Astrocyte of the spinal cord (primary cell): ENCODE data around the gene LRRK1.

Experiments used
- DNase-seq: peaks from one replicate; pipeline ENCODE4 v3.0.0; 2011; ENCODE audit warnings: low read depth, low spot score
- H3K4me3 ChIP-seq: 2 replicates; pipeline ENCODE4 v1.5.1; 2011; ENCODE audit warnings: low read depth, mild to moderate bottlenecking, low read length, moderate library complexity
- in situ Hi-C: cut with HindIII; loops from 2 replicates; pipeline ENCODE4 v1.10.0; 2017; ENCODE audit warnings: low sequenced_read_pairs
- TF ChIP-seq, protein P1 (sequence below): IDR thresholded peaks from 2 replicates; pipeline ENCODE4 v1.5.1; 2012; ENCODE audit warnings: low read depth, mild to moderate bottlenecking, low read length, inconsistent platforms

Gene LRRK1

DNA sequence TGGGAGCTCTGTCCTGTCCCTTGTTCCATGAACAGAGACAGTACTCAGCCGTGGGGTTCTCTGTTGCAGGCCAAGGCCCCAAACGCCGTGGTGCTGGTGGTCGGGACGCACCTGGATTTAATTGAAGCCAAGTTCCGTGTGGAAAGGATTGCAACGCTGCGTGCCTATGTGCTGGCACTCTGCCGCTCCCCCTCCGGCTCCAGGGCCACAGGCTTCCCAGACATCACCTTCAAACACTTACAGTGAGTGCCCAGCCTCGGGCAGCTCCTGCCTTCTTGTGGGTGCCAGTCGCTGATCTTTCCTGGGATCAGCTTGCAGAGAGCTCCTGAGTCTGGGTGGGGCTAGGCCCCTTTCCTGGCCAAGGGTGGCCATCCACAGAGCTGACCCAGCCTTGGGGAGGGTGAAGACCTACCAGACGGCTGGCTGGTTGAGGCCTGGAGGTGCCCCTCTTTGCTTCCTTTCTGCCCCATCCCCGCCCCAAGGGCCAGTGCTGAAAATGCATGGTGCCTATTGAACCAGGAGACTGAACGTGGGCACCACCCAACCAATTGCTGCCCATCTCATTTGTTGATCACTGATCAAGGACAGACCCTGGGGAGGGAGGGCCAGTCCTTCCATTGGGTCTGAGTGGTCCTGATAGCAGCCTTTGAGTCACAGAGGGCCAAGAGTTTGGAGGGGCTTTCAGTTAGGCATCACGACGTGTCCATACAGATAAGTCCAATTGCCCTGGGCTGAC is 106.9 kb downstream of the LRRK1 start:
- in situ Hi-C loops, result no loop called here
- H3K4me3 ChIP-seq, result no peak overlapping the region
- TF ChIP-seq, protein P1, sequence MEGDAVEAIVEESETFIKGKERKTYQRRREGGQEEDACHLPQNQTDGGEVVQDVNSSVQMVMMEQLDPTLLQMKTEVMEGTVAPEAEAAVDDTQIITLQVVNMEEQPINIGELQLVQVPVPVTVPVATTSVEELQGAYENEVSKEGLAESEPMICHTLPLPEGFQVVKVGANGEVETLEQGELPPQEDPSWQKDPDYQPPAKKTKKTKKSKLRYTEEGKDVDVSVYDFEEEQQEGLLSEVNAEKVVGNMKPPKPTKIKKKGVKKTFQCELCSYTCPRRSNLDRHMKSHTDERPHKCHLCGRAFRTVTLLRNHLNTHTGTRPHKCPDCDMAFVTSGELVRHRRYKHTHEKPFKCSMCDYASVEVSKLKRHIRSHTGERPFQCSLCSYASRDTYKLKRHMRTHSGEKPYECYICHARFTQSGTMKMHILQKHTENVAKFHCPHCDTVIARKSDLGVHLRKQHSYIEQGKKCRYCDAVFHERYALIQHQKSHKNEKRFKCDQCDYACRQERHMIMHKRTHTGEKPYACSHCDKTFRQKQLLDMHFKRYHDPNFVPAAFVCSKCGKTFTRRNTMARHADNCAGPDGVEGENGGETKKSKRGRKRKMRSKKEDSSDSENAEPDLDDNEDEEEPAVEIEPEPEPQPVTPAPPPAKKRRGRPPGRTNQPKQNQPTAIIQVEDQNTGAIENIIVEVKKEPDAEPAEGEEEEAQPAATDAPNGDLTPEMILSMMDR, result no peak
- no peak for DNase-seq

DNA sequence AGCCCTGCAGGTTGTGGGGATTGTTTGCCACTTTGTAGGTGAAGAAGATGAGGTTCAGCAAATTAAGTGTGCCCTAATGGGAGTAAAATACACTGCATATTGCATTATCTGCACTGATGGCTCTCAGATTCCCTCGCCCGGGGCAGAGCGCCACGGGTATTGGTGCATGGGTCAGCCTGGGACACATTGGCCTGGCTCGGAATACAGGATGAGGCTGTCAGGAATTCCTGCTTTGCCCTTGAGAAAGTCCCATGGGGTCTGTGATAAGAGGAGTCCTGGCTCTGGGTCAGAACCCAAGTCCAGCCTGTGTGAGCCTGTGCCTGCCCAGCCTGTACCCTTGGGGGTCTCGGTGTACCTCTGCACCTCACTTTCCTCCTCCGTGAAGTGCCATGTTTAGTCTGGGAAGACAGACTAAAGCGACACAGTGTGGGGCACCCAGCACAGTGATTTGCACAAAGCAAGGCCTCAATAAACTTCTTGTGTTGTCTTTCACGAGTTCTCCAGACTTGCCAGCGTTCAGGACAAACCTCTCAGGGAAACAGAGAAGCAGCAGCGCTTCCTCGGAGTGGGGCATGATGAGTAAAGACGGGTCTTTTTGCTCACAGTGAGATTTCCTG is 107.6 kb downstream of the LRRK1 start:
- TF ChIP-seq, protein P1, result no peak
- no peak overlapping the region for H3K4me3 ChIP-seq
- no peak for DNase-seq
- in situ Hi-C loops, result no loop called here

DNA sequence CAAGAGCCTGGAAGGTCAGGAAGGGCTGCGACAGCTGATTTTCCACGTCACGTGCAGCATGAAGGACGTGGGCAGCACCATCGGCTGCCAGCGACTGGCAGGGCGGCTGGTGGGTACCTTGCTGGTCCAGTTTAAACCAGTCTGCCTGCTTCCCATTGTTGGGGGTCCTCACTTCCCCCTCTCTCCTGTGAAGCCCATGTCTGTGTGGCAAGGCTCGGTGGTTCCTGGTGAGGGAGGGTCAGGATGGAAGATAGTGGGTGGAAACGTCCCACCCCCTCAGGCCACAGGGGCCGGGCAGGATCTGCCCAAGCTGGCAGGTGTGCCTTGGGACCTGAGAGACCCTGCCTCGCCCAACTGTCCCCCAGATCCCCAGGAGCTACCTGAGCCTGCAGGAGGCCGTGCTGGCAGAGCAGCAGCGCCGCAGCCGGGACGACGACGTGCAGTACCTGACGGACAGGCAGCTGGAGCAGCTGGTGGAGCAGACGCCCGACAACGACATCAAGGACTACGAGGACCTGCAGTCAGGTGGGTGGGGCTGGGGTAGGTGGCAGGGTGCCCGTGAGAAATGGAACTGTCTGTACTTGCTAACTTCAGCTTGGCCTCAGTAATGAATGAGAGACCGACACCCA is 108.2 kb downstream of the LRRK1 start:
- DNase-seq, result no peak
- TF ChIP-seq, protein P1, result no peak
- H3K4me3 ChIP-seq, result no peak overlapping the region
- in situ Hi-C loops, result no loop called here

DNA sequence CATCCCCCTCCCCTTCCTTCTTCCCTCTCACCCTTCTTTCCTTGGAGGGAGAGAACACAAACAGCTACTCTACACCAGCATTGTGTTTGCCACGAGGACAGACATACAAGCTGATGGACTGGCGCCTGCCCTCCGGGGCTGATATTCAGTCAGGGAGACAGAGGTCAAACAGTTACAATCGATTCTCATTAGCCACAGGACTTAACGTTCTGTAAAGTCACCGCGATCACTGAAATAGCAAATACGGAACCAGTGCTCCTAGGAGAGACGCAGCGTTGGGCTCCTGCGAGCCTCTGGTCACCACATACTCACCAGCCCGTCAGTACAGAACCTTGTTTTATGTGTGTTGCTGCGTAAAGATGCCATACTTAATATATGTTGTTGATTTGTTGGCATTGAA is 108.8 kb downstream of the LRRK1 start:
- no peak for DNase-seq

DNA sequence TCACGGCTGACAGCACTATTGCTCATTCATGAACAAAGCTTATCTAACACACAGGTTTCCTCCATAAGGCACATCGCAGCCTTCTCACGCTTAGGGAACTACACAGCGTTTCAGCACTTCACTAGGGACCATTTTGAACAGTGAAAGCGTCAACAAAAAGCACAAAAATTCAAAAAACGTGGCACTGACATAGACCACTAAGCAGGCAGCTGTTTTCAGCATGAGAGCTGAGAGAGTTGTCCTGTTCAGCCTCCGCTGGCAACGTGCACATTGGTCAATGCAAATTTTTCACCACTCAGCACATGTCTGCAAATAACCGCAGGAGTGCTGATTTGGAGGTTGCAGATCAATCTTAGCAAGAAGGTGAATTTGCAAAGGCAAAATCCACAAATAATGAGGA is 109.2 kb downstream of the LRRK1 start:
- in situ Hi-C loops, result no loop called here
- TF ChIP-seq, protein P1, result no peak

More for the DNA sequence above, 108.8 kb downstream of the LRRK1 start:
- no peak overlapping the region for H3K4me3 ChIP-seq
- in situ Hi-C loops, result no loop called here
- TF ChIP-seq, protein P1, result no peak

DNA sequence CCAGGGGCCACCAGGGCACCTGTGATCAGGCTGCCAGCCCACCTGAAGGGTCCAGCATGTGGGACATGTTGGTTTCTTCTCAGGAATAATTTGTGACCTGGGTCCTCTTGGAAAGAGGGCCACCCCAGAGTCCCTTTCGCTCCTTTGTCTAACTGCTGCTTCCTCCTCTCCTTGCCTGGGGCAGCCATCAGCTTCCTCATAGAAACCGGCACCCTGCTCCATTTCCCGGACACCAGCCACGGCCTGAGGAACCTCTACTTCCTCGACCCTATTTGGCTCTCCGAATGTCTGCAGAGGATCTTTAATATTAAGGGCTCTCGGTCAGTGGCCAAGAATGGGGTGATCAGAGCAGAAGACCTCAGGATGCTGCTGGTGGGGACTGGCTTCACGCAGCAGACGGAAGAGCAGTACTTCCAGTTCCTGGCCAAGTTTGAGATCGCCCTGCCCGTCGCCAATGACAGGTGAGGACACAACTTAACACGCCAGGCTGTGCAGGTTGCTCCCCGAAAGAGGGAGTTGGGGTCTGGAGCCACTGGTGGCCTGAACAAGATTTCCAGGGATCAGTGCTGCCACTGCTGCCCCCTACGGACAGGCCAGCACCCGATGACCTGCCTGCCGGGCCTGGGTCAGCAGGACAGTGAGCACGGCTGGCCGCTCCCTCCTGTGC is 109.7 kb downstream of the LRRK1 start:
- no peak overlapping the region for H3K4me3 ChIP-seq
- in situ Hi-C loops, result no loop called here
- TF ChIP-seq, protein P1, result no peak
- DNase-seq, result no peak

More for the DNA sequence above, 109.2 kb downstream of the LRRK1 start:
- no peak overlapping the region for H3K4me3 ChIP-seq
- DNase-seq, result no peak
